ENCODE data around the gene PABPN1.

Gene PABPN1

GRCh38 chr14:23345987-23346692 is 24.9 kb downstream of the PABPN1 start:
- DNase-seq (ENCODE audit: low read depth), result no peak
- TF ChIP-seq CTCF (conservative IDR thresholded peaks at IDR 0.05; ENCODE audit: low read length), result no peak
- H3K4me3 ChIP-seq (ENCODE audit: low read length), result no peak overlapping the region

DNA sequence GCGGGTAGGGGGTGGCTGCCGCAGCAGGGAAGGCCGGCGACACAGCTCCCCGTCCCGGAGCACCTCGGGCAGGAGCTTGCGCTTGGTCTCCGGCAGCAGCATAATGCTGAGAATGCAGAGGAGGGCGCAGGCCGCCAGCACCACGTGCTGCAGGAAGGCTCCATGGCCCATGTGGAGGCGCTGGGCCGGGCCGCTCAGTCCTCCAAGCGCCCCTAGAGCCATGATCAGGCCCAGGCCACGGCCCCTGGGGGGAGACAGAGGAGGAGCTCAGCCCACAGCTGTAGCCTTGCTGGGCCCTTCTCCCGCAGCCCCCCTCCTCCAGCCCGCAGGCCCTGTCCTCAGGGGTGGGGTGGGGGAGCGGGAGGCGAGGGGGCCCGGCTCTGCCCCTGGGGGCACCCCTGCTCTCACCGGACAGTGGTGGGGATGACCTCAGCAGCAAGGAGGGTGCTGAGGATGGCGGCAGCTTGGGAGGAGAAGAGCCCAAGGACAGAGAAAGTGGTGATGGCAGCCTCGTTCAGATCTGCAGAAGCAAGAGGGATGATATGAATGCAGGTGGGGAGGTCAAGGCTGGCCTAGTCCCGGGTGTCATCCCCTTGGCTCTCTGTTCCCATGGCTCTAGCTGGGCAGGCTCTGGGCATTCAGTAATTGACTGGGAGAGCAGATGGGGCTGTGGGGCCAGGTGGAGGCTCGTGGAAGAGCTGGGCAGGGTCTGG is 25.6 kb downstream of the PABPN1 start:
- TF ChIP-seq CTCF (conservative IDR thresholded peaks at IDR 0.05; ENCODE audit: low read length), result no peak
- no peak overlapping the region for H3K4me3 ChIP-seq (ENCODE audit: low read length)
- DNase-seq (ENCODE audit: low read depth), result no peak

DNA sequence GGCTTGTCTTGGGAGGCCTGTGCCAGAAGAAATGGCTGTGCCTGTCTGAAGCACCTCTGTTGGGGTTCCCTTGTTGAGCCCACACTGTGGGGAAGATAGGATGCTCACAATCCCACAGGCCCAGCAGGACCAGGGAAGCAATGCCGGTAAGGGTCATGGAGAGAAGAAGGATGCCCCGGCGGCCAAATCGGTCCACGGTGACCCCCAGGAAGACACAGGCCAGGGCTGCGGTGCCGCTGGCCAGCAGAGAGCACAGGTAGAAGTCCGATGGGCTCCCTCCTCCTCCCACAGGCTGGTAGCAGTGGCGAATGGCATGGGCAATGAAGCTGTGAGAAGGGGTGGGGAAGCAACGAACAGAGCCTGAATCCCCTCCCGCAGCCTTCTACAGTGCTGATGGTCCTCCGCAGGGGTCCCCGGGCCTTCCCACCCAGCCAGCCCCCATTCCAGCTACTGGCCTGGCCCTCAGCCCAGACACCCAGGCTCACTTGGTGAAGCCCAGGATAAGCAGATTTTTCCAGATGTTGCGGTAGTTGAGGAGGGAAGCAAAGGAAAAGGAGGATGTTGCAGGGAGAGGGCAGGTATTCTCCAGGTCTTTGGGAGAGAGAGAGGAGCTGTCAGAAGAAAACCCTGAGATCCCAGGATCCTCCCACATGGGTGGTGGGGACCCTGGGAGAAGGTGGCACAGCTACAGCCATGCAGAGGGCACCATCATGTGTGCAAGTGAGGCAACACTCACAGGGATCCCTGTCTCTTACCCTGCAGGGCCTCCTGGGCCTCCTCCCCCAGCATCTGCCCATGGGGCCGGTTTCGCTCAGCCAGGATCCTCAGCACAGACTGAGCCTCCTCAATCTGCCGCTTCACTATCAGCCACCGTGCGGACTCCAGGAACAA is 26.4 kb downstream of the PABPN1 start:
- H3K4me3 ChIP-seq (ENCODE audit: low read length), result no peak overlapping the region
- no peak for DNase-seq (ENCODE audit: low read depth)
- no peak for TF ChIP-seq CTCF (conservative IDR thresholded peaks at IDR 0.05; ENCODE audit: low read length)

DNA sequence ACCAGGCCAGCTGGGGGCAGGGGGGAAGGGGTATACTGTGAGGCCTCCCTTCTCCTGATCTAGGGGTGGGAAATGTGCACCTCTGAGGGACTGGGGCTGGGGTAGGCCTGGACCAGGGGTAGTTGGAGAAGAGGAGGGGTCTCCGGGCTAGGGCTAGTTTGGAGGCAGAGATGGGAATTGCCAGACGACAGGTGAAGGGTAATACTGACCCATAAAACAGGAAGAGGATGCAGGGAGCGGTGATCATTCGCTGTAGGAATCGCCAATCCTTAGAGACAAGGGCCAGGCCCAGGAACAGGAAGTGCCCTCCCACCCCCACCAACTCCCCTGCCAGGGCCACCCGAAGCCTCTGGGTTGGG is 27.0 kb downstream of the PABPN1 start:
- DNase-seq (ENCODE audit: low read depth), result no peak
- no peak for TF ChIP-seq CTCF (conservative IDR thresholded peaks at IDR 0.05; ENCODE audit: low read length)
- H3K4me3 ChIP-seq (ENCODE audit: low read length), result no peak overlapping the region

GRCh38 chr14:23349156-23349845 is 28.0 kb downstream of the PABPN1 start:
- no peak for TF ChIP-seq CTCF (conservative IDR thresholded peaks at IDR 0.05; ENCODE audit: low read length)
- DNase-seq (ENCODE audit: low read depth), result no peak
- H3K4me3 ChIP-seq (ENCODE audit: low read length), result no peak overlapping the region

GRCh38 chr14:23351681-23352505 is 30.6 kb downstream of the PABPN1 start:
- peak overlapping the region; percentile 75 for H3K4me3 ChIP-seq (ENCODE audit: low read length)
- no peak for DNase-seq (ENCODE audit: low read depth)
- TF ChIP-seq CTCF (conservative IDR thresholded peaks at IDR 0.05; ENCODE audit: low read length), result no peak

Measured in AG10803 (cell line).